Muscle layer of colon (tissue), 2 donors: Measurements from ENCODE around the gene RAB36.

Experiments
- H3K27ac ChIP-seq: one replicate; pipeline ENCODE4 v1.7.0; 2013; ENCODE audit warnings: low read depth, mild to moderate bottlenecking, low read length, moderate library complexity
- H3K27me3 ChIP-seq, 2 donors: one replicate each; pipeline ENCODE4 v1.7.0; 2013; ENCODE audit warnings: low read length in 2 of 2, mild to moderate bottlenecking in 2 of 2; ENCODE audit not compliant: insufficient read depth in 2 of 2, control insufficient read depth in 1 of 2
- H3K36me3 ChIP-seq: one replicate; pipeline ENCODE4 v1.7.0; 2013; ENCODE audit warnings: mild to moderate bottlenecking, low read length; ENCODE audit not compliant: insufficient read depth
- H3K4me1 ChIP-seq: one replicate; pipeline ENCODE4 v1.7.0; 2013; ENCODE audit warnings: mild to moderate bottlenecking, low read length; ENCODE audit not compliant: insufficient read depth
- H3K4me3 ChIP-seq, 2 donors: one replicate each; pipeline ENCODE4 v1.7.0; 2013; ENCODE audit warnings: low read length in 2 of 2, low read depth in 1 of 2, mild to moderate bottlenecking in 1 of 2, moderate library complexity in 1 of 2
- H3K9ac ChIP-seq: one replicate; pipeline ENCODE4 v1.7.0; 2013; ENCODE audit warnings: low read length
- H3K9me3 ChIP-seq: one replicate; pipeline ENCODE4 v1.7.0; 2013; ENCODE audit warnings: mild to moderate bottlenecking, low read length
- donor health status: abdominal sarcoma.
- donor health status: Adenocarcinoma of cecum.

RAB36 gene

GRCh38 chr22:23175817-23176644 is 30.8 kb downstream of the RAB36 start:
- Histone ChIP-seq H3K27ac (no peak overlapping the region), H3K27me3 (no peaks in the 10 kb centered on the region), H3K4me3 (no peak overlapping the region), H3K9ac (no peak overlapping the region), H3K36me3 (no peaks in the 10 kb centered on the region), H3K4me1 (peaks cover 18% of the 10 kb centered on the region), H3K9me3 (no peaks in the 10 kb centered on the region)

DNA sequence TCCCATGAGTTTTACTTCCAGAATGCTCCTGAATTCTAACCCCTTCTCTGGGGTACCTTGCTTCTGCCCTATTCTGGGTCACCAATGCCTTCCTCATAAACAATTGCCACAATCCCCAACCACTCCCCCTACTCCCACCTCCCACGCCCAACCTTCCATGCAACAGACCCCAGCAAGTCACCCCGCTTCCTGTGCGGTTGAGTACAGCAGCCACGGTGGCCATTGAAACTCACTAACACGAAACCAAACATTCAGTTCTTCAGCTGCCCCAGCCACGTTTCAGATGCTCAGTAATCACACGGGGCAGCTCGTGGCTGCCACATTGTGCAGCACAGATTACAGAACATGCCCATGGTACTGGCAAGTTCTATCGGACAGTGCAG is 31.4 kb downstream of the RAB36 start:
- Histone ChIP-seq H3K9ac (no peak overlapping the region), H3K36me3 (no peaks in the 10 kb centered on the region), H3K9me3 (no peaks in the 10 kb centered on the region), H3K4me3 (no peak overlapping the region), H3K27ac (no peak overlapping the region), H3K27me3 (no peaks in the 10 kb centered on the region), H3K4me1 (peaks cover 19% of the 10 kb centered on the region)

DNA sequence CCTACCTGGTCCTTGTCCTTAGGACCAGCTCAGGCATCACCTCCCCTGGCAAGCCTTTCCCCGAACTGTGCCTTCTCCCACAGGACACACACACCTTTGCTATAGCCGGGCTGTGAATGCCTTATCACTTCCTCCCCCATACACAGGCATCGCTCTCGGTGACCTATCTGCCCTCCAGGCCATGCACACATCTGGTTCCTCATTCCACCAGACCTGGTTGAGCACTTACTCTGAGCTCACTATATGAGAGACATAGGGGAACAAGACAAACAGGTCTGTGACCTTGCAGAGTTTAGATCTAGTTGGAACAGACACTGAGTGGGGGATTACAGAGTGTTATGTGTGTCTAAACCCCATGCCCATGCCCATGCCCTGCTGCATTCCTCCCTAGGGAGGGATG is 31.9 kb downstream of the RAB36 start:
- H3K9me3 ChIP-seq, result no peaks in the 10 kb centered on the region
- peaks cover 25% of the 10 kb centered on the region for H3K4me1 ChIP-seq
- no peak overlapping the region for H3K9ac ChIP-seq
- no peak overlapping the region for H3K27ac ChIP-seq
- H3K36me3 ChIP-seq, result no peaks in the 10 kb centered on the region
- H3K27me3 ChIP-seq, result no peaks in the 10 kb centered on the region
- no peak overlapping the region for H3K4me3 ChIP-seq

DNA sequence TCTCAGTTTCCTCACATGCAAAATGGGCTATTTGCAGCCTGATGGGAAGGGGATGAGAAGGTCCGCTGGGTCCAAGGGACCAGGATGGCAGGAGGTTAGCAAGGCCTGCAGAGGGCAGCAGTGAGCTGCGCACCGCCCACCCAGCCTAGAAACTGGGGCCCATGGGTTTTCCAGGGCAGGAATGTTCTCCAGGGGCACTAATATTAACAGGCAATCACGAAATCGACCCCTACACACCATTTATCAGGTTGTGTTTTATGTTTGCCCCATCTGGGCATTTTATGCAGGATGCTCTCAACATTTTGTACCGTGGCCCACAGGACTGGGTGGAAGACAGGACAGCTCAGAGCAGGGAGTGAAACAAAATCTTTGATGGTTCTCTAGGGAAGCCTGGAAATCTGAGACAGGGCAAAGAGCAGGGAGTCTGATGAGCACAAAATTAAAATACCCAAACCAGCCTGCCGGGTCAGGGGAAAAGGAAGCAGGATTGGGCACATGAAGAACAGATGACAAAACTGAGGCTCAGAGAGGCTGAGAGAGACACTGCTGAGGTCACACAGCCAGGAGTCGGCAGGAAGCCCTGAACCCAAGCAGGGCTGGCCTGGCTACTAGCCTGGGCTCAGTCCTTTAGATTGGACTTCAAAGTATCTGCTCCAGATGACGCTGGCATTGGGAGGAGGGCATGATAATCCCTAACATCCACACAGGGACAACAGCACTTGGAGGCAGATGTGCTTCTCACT is 33.4 kb downstream of the RAB36 start:
- Histone ChIP-seq H3K4me3 (no peak overlapping the region), H3K9me3 (no peaks in the 10 kb centered on the region), H3K4me1 (peaks cover 40% of the 10 kb centered on the region), H3K27ac (peak overlapping the region; percentile 16), H3K9ac (peak overlapping the region; percentile 55), H3K27me3 (no peaks in the 10 kb centered on the region), H3K36me3 (no peaks in the 10 kb centered on the region)

- peaks cover 49% of the 10 kb centered on the region for H3K4me1 ChIP-seq
- peak overlapping the region; percentile 16 for H3K27ac ChIP-seq
Observed at GRCh38 chr22:23179381-23180299, 34.4 kb downstream of the RAB36 start.

DNA sequence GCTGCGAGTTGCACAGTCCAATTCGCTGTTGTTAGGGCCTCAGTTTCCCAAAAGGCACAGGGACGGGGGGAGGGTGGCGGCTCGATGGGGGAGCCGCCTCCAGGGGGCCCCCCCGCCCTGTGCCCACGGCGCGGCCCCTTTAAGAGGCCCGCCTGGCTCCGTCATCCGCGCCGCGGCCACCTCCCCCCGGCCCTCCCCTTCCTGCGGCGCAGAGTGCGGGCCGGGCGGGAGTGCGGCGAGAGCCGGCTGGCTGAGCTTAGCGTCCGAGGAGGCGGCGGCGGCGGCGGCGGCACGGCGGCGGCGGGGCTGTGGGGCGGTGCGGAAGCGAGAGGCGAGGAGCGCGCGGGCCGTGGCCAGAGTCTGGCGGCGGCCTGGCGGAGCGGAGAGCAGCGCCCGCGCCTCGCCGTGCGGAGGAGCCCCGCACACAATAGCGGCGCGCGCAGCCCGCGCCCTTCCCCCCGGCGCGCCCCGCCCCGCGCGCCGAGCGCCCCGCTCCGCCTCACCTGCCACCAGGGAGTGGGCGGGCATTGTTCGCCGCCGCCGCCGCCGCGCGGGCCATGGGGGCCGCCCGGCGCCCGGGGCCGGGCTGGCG is 35.1 kb downstream of the RAB36 start, which contains the start of gene BCR:
Gene BCR, plus strand, starts transcription at position 209 of the 592 bp plus-strand sequence. CDS start 452 bp downstream, outside the sequence.
- Histone ChIP-seq H3K27ac (peak within 1 kb of the TSS; percentile 16), H3K4me1 (peaks cover 53% of the 10 kb centered on the region), H3K9me3 (no peaks in the 10 kb centered on the region), H3K9ac (peak within 1 kb of the TSS; percentile 55), H3K36me3 (no peaks in the 10 kb centered on the region), H3K27me3 (no peaks in the 10 kb centered on the region), H3K4me3 (peak within 1 kb of the TSS; percentile 71 to 73)

More at GRCh38 chr22:23179381-23180299, 34.4 kb downstream of the RAB36 start:
- Histone ChIP-seq H3K4me3 (peak overlapping the region; percentile 55), H3K27me3 (no peaks in the 10 kb centered on the region), H3K9me3 (no peaks in the 10 kb centered on the region), H3K36me3 (no peaks in the 10 kb centered on the region), H3K9ac (peak overlapping the region; percentile 55)

DNA sequence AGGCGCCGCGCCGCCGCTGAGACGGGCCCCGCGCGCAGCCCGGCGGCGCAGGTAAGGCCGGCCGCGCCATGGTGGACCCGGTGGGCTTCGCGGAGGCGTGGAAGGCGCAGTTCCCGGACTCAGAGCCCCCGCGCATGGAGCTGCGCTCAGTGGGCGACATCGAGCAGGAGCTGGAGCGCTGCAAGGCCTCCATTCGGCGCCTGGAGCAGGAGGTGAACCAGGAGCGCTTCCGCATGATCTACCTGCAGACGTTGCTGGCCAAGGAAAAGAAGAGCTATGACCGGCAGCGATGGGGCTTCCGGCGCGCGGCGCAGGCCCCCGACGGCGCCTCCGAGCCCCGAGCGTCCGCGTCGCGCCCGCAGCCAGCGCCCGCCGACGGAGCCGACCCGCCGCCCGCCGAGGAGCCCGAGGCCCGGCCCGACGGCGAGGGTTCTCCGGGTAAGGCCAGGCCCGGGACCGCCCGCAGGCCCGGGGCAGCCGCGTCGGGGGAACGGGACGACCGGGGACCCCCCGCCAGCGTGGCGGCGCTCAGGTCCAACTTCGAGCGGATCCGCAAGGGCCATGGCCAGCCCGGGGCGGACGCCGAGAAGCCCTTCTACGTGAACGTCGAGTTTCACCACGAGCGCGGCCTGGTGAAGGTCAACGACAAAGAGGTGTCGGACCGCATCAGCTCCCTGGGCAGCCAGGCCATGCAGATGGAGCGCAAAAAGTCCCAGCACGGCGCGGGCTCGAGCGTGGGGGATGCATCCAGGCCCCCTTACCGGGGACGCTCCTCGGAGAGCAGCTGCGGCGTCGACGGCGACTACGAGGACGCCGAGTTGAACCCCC is 35.8 kb downstream of the RAB36 start:
- peaks cover 53% of the 10 kb centered on the region for H3K4me1 ChIP-seq
- no peak overlapping the region for H3K27ac ChIP-seq
- no peak overlapping the region for H3K9ac ChIP-seq
- peak overlapping the region; percentile 71 to 73 for H3K4me3 ChIP-seq
- no peaks in the 10 kb centered on the region for H3K36me3 ChIP-seq
- H3K27me3 ChIP-seq, result no peaks in the 10 kb centered on the region
- no peaks in the 10 kb centered on the region for H3K9me3 ChIP-seq

- Histone ChIP-seq H3K9ac (peak overlapping the region; percentile 18), H3K36me3 (no peaks in the 10 kb centered on the region), H3K27ac (peak overlapping the region; percentile 67), H3K9me3 (no peaks in the 10 kb centered on the region), H3K4me1 (peaks cover 53% of the 10 kb centered on the region), H3K27me3 (no peaks in the 10 kb centered on the region), H3K4me3 (peak overlapping the region; percentile 36 to 71)
Observed at GRCh38 chr22:23181721-23182308, 36.5 kb downstream of the RAB36 start.

- no peaks in the 10 kb centered on the region for H3K36me3 ChIP-seq
- no peaks in the 10 kb centered on the region for H3K9me3 ChIP-seq
- H3K4me3 ChIP-seq, result peak overlapping the region; percentile 36 to 71
- no peaks in the 10 kb centered on the region for H3K27me3 ChIP-seq
- peaks cover 53% of the 10 kb centered on the region for H3K4me1 ChIP-seq
- H3K27ac ChIP-seq, result peak overlapping the region; percentile 67
- H3K9ac ChIP-seq, result peak overlapping the region; percentile 18
Observed at GRCh38 chr22:23182309-23183060, 37.2 kb downstream of the RAB36 start.
